GM19193 (cell line): Measurements from ENCODE around the gene YY2.

ENCODE experiments used
- POLR2A ChIP-seq: IDR thresholded peaks from 4 replicates; pipeline ENCODE4 v1.6.1; 2011; ENCODE audit not compliant: insufficient read depth, insufficient read length; ENCODE audit errors: extremely low read depth

The YY2 gene

DNA sequence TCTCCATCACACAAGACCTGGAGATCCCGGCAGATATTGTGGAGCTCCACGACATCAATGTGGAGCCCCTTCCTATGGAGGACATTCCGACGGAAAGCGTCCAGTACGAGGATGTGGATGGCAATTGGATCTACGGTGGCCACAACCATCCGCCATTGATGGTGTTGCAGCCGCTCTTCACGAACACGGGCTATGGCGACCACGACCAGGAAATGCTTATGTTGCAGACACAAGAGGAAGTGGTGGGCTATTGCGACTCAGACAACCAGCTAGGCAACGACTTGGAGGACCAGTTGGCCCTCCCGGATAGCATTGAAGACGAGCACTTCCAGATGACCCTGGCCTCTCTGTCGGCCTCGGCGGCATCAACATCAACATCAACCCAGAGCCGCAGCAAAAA, 717 bp downstream of the YY2 start:
- no peak for TF ChIP-seq POLR2A

DNA sequence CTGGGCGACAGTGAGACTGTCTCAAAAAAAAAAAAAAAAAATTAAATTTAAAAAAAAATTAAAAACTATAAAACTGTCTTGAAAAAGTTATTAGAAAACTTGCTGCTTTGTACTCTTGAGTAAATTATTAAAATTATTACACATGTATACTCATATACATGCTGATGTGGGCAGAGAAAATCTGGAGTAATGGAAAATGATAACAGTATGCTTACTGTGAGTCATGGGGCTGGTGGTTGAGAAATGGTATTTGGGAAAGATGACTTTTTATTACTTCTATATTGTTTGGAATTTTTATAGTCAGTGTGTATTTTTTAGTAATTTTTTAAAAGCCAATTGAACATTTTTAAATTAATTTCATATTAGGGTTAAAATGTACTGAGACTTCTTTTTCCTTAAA, 7.5 kb downstream of the YY2 start:
- TF ChIP-seq POLR2A, result no peak

DNA sequence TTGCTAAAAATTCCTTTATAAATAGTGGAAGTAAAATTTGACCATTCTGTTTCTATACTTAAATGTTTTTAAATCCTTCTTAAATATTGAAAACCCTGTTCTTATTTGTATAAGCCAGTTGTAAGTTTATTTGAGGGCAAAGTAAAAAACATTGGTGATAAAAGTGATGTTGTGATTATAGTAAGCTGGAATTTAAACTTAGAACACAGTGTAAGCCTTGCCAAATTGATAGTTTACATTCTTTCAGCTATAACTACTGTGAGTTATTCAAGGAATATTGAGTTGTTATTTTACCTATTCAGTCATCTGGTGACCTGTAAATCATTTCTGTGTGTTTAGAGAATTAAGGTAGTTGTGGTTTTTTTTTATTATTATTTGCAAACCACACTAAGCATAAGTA, 9.6 kb downstream of the YY2 start:
- no peak for TF ChIP-seq POLR2A

DNA sequence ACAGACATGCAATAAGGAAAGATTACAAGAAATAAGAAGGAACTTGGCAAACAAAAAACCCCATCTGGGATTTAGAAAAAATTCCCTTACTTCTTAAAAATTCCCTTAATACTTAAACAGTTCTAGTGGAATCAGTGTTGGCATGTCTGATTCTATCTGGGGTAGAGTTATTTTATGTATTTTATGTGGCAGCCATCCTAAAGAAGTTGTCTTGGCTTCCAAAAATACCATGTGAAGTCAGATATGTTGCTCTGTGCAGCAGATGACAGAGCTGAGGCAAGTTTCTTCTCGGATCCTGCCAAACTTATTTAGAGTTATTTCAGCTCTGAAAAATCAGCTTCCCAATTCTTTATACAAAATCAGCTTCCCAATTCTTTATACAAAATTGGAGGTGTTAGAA, 14.7 kb downstream of the YY2 start:
- TF ChIP-seq POLR2A, result no peak

DNA sequence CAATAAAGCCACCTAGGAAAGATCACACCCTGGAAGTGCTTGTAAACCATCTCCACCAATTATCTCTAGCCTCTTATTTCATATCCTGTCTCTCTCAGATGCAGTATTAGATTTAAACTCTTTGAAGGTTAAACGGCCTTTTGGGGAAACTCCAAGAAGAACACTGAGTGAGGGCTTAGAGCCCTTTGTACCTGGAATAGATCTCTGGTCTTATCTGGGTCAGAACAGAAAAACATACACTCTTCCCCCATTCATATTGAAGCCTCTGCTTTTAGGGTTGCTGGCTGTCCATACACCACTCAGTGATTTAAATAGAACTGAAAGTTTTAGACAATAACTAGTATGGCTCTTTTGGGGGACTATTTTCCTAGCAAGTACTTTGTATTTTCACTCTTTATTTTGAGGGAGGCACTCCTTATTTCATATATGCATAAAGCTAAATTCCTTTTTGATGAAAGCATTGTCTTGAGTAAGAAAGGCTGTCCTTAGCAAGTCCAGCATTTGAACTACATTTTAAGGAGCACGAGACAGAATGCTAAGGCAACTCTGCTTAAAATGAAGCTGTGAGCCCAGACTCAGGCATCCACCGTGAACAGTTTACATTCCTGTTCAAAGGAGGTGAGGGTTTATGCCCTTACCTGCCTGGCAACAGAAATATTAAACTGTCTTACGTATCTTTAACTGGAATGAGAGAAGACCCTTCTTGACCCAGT, 17.4 kb downstream of the YY2 start:
- no peak for TF ChIP-seq POLR2A

DNA sequence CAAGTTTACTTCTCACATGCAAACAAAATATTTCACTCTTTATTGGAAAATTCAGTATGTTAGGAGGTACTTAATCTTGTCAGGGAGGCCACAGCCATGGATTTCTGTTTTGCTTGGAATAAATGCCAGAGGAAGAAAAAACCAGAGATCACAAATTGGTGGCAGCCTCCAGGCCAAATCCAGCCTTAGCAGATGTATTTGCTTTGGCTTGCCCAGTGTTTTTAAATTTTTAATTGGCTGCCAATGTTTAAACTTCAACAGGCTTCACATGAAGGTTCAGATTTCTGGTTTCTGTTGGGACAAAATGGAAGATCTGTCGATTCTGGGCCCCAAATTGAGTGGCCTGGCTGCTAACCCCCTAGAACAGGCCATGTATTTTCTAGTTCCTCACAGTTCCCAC, 19.2 kb downstream of the YY2 start:
- no peak for TF ChIP-seq POLR2A

DNA sequence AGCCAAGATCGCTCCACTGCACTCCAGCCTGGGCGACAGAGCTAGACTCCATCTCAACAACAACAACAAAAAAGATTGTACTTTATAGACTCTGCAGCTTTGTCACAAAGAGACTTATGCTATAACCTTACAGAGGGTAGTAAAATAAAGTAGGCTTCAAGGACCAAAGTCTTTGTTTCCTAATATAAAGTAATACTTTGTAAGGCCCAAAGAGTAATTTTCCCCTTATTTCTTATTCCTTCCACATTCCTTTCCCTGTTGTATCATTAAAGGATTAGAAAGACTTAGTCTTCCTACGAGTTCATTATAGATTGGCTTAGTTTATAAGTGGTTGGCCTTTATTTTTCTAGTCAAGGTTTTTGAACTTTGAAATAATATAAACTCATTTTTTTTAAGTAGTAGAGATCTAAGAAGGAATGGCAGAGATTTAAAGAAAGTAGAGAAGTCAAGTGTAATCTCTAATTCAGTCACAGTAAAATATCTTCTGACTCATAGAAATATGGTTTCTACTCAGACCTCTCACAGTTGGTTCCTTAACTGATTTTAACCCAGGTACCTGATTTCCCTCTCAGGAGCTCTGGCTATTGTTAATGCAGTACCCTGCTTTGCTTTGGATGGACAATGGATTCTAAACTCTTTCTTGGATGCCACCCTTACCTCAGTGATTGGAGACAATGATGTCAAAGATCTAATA, 26.2 kb downstream of the YY2 start:
- TF ChIP-seq POLR2A, result no peak

DNA sequence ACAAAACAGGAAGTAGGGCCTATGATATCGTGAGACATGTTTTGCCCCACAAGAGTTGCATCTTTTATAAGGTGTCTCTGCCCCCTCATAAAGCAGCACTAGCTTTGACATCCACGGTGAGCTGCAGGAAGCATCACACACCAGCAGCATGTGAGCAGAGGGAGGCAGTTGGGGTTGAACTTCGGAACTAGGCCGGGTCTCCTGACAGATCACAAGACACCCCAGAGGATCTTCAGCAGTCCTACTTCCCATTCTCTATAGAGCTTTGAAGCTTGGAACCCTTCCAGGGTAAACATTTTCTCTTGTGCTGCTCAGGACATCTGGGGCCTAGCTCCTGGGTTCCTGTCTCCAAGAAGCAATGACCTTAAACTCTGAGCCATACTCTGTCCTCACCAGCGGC, 27.5 kb downstream of the YY2 start:
- no peak for TF ChIP-seq POLR2A

DNA sequence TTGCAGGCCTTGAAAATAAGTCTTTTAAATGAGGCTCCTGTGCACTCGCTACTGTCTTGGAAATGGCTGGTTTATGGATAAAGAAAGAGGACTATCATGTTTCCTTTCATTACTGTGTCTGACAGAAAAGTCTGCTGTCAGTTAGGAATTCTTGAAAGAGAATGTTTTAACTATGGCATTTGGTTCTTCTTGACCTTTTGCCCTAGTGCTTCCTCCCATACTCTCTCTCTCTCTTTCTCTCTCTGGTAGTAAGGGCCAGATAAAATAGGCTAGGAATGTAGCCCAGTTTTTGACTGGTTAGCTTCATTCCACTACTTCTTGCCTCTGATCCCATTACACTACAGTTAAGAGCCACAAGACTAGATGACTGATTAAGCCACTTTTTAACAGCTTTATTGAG, 29.8 kb downstream of the YY2 start:
- no peak for TF ChIP-seq POLR2A

DNA sequence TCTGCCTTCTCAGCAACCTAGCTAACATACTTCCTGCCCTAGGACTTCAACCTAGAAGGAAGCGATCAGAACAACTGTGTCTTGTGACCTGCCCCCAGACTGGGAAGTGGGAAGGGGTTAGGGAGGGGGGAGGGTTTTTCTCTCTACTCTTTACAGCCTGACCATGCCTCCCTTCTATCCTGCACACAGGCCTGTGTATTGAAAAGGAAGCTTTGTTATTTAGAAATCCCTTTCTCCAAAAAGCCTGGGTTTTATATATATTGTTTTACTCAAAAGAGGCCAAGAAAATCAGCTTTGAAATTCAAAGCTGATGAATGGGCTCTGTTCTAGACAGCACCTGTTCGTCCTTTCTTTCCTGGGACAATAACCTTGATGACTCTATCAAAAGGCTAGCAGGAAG, 49.5 kb downstream of the YY2 start:
- TF ChIP-seq POLR2A, result no peak

DNA sequence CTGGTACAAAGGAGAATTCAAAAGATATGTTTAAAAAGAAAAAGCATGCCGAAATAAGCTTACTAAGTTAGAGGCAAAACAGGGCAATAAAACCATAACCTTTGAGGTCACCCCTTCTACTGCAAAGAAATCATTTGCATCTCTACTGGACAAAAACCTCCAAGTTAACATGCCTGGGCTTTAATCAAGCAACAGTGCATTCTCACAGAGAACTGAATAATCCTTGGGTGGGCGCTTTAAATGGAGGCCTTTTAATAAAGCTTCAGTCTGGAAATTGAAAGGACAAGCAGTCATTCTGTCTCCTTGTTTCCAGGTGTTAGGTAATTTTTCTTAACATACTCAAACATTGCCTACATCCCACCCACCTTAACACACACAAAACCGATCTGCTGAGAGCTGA, 50.2 kb downstream of the YY2 start:
- no peak for TF ChIP-seq POLR2A

DNA sequence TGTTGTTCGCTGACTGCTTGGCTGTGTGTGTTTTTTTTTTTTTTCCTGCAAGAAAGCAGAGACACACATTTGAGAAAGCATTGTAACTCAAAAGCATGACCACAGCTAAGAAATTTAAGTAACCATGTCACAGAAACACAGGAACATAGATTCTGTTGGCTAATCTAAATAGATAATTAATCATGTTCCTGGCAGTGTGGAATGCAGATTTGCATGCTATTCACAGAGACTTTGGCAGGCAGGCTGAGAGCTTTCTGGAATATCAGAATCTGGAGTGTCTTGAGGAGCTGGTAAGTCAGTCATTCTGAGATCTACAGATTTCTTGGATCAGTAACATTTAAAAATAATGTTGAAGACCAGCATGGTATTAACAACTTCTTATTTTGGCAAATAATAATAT, 51.5 kb downstream of the YY2 start:
- no peak for TF ChIP-seq POLR2A
